ENCODE results near the gene IPO4.

- TF ChIP-seq CTCF (IDR thresholded peaks at IDR 0.05; ENCODE audit: insufficient read depth, low read length) (no peak), POLR2AphosphoS5 (IDR thresholded peaks at IDR 0.05; ENCODE audit: low read depth) (no peak), GABPA (IDR thresholded peaks at IDR 0.05; ENCODE audit: low read depth) (no peak), REST (IDR thresholded peaks at IDR 0.05; ENCODE audit: insufficient replicate concordance, low read depth) (no peak), SPI1 (IDR thresholded peaks at IDR 0.05; ENCODE audit: borderline replicate concordance, low read depth) (no peak)
Observed at GRCh38 chr14:24213866-24214662, 25.4 kb upstream of the IPO4 start.

All from HL-60 (cell line).